NCI-H1417 treated with DMSO at 0.1 percent for 48 hours (cell line): ENCODE data around the gene DNTT.

Experiments
- DNase-seq: peaks from one replicate; lab custom pipeline; 2025; lab: John Stamatoyannopoulos, UW

Gene DNTT

GRCh38 chr10:96345222-96345621 is 41.0 kb downstream of the DNTT start:
- DNase-seq = no peak

GRCh38 chr10:96346295-96346694 is 42.1 kb downstream of the DNTT start:
- no peak for DNase-seq

GRCh38 chr10:96352027-96352426 is 47.8 kb downstream of the DNTT start:
- no peak for DNase-seq

- DNase-seq = no peak
Observed at GRCh38 chr10:96352582-96352981, 48.3 kb downstream of the DNTT start.

GRCh38 chr10:96357038-96357620 is 52.9 kb downstream of the DNTT start:
- DNase-seq = no peak

- DNase-seq = no peak
Observed at GRCh38 chr10:96358851-96359540, 54.8 kb downstream of the DNTT start, which contains the start of gene OPALIN. Gene OPALIN (minus strand): TSS chr10:96359002. CDS start chr10:96358896, 106 bp downstream.

- no peak for DNase-seq
Observed at GRCh38 chr10:96359616-96360015, 55.4 kb downstream of the DNTT start.

GRCh38 chr10:96360331-96360730 is 56.1 kb downstream of the DNTT start:
- no peak for DNase-seq

GRCh38 chr10:96360766-96361165 is 56.5 kb downstream of the DNTT start:
- no peak for DNase-seq

- DNase-seq = no peak
Observed at GRCh38 chr10:96365571-96365970, 61.3 kb downstream of the DNTT start.

GRCh38 chr10:96366508-96366907 is 62.3 kb downstream of the DNTT start:
- no peak for DNase-seq

- no peak for DNase-seq
Observed at GRCh38 chr10:96367470-96367869, 63.2 kb downstream of the DNTT start.

GRCh38 chr10:96368971-96369370 is 64.7 kb downstream of the DNTT start:
- no peak for DNase-seq

- no peak for DNase-seq
Observed at GRCh38 chr10:96369890-96370583, 65.8 kb downstream of the DNTT start.

GRCh38 chr10:96370584-96371157 is 66.4 kb downstream of the DNTT start:
- DNase-seq = no peak

GRCh38 chr10:96371356-96371755 is 67.1 kb downstream of the DNTT start:
- no peak for DNase-seq

- no peak for DNase-seq
Observed at GRCh38 chr10:96374004-96374403, 69.8 kb downstream of the DNTT start.

- DNase-seq = no peak
Observed at GRCh38 chr10:96374639-96374984, 70.4 kb downstream of the DNTT start.

GRCh38 chr10:96374985-96375830 is 71.0 kb downstream of the DNTT start:
- DNase-seq = no peak

- no peak for DNase-seq
Observed at GRCh38 chr10:96376483-96376882, 72.2 kb downstream of the DNTT start.

- DNase-seq = no peak
Observed at GRCh38 chr10:96377816-96378294, 73.6 kb downstream of the DNTT start.

- DNase-seq = no peak
Observed at GRCh38 chr10:96378741-96379140, 74.5 kb downstream of the DNTT start.
